Trophoblast cell (in vitro differentiated cells and primary cell): Measurements from ENCODE around the gene CTXND1.

Experiments
- DNase-seq, 2 donors: peaks; one replicate each; pipeline ENCODE4 v3.0.0-alpha.2; 2016
- H2AFZ ChIP-seq: 2 replicates; pipeline ENCODE4 v1.6.1; 2013; ENCODE audit warnings: low read length, moderate library complexity, mild to moderate bottlenecking; ENCODE audit not compliant: insufficient read depth, poor library complexity
- H2AK5ac ChIP-seq: 2 replicates; pipeline ENCODE4 v1.6.1; 2013; ENCODE audit warnings: mild to moderate bottlenecking, low read length
- H2BK120ac ChIP-seq: 2 replicates; pipeline ENCODE4 v1.6.1; 2013; ENCODE audit warnings: low read length, mild to moderate bottlenecking, moderate library complexity; ENCODE audit not compliant: insufficient read depth, poor library complexity
- H2BK12ac ChIP-seq: 2 replicates; pipeline ENCODE4 v1.6.1; 2013; ENCODE audit warnings: mild to moderate bottlenecking, low read length, moderate library complexity
- H2BK5ac ChIP-seq: 2 replicates; pipeline ENCODE4 v1.6.1; 2013; ENCODE audit warnings: low read length, low read depth, moderate library complexity, mild to moderate bottlenecking; ENCODE audit not compliant: poor library complexity
- H3K14ac ChIP-seq: 2 replicates; pipeline ENCODE4 v1.6.1; 2013; ENCODE audit warnings: mild to moderate bottlenecking, low read length
- H3K18ac ChIP-seq: 2 replicates; pipeline ENCODE4 v1.6.1; 2013; ENCODE audit warnings: mild to moderate bottlenecking, low read length
- H3K23ac ChIP-seq: 2 replicates; pipeline ENCODE4 v1.6.1; 2013; ENCODE audit warnings: low read length
- H3K27ac ChIP-seq: 2 replicates; pipeline ENCODE4 v1.5.1; 2013; ENCODE audit warnings: low read depth, mild to moderate bottlenecking, inconsistent platforms, low read length, moderate library complexity
- H3K27me3 ChIP-seq: 2 replicates; pipeline ENCODE4 v1.6.1; 2013; ENCODE audit warnings: inconsistent platforms, mild to moderate bottlenecking, low read length, moderate library complexity; ENCODE audit not compliant: insufficient read depth
- H3K36me3 ChIP-seq, 2 experiments: 1 replicate in 1 of 2; 2 replicates in 1 of 2; pipeline ENCODE4 v1.6.1; 2013; ENCODE audit warnings: low read length in 2 of 2, mild to moderate bottlenecking in 2 of 2, moderate library complexity in 1 of 2; ENCODE audit not compliant: insufficient read depth in 2 of 2, control insufficient read depth in 1 of 2
- H3K4ac ChIP-seq: 2 replicates; pipeline ENCODE4 v1.6.1; 2013; ENCODE audit warnings: low read depth, mild to moderate bottlenecking, low read length, moderate library complexity
- H3K4me1 ChIP-seq, 2 experiments: 1 replicate in 1 of 2; 2 replicates in 1 of 2; pipeline ENCODE4 v1.6.1; 2013; ENCODE audit warnings: low read length in 2 of 2, mild to moderate bottlenecking in 2 of 2, moderate library complexity in 1 of 2; ENCODE audit not compliant: insufficient read depth in 2 of 2, control insufficient read depth in 1 of 2
- H3K4me2 ChIP-seq: 2 replicates; pipeline ENCODE4 v1.6.1; 2013; ENCODE audit warnings: inconsistent platforms, mild to moderate bottlenecking, low read length, moderate library complexity
- H3K4me3 ChIP-seq: 2 replicates; pipeline ENCODE4 v1.5.1; 2013; ENCODE audit warnings: mild to moderate bottlenecking, low read depth, low read length, inconsistent platforms
- H3K79me1 ChIP-seq: one replicate; pipeline ENCODE4 v1.6.1; 2013; ENCODE audit warnings: low read length
- H3K79me2 ChIP-seq: 2 replicates; pipeline ENCODE4 v1.6.1; 2013; ENCODE audit warnings: low read length, mild to moderate bottlenecking; ENCODE audit not compliant: control insufficient read depth, insufficient read depth, poor library complexity
- H3K9ac ChIP-seq: 2 replicates; pipeline ENCODE4 v1.6.1; 2013; ENCODE audit warnings: mild to moderate bottlenecking, low read length
- H3K9me3 ChIP-seq: 2 replicates; pipeline ENCODE4 v1.6.1; 2013; ENCODE audit warnings: low read depth, mild to moderate bottlenecking, control low read depth, inconsistent platforms, low read length; ENCODE audit not compliant: insufficient read depth
- H4K12ac ChIP-seq: 2 replicates; pipeline ENCODE4 v1.6.1; 2013; ENCODE audit warnings: low read depth, mild to moderate bottlenecking, low read length, moderate library complexity
- H4K8ac ChIP-seq: 2 replicates; pipeline ENCODE4 v1.6.1; 2013; ENCODE audit warnings: low read depth, mild to moderate bottlenecking, low read length, moderate library complexity
- H4K91ac ChIP-seq: one replicate; pipeline ENCODE4 v1.6.1; 2013; ENCODE audit warnings: low read depth, mild to moderate bottlenecking, low read length, moderate library complexity
- WGBS: extraction: QIAGEN DNeasy Blood & Tissue Kit; methylation state at CpG from one replicate; pipeline ENCODE4 v1.1.7; 2013; ENCODE audit warnings: missing lambda C conversion rate; ENCODE audit not compliant: insufficient read length, insufficient coverage; ENCODE audit errors: extremely low coverage; 5-methylcytosine and 5-hydroxymethylcytosine counted together

CTXND1 gene

GRCh38 chr15:80170596-80170995, 81.4 kb downstream of the CTXND1 start:
- Histone ChIP-seq H2BK5ac (no peak overlapping the region), H4K8ac (no peak overlapping the region), H4K12ac (no peak overlapping the region), H2BK120ac (no peak overlapping the region), H4K91ac (no peak overlapping the region), H3K79me2 (no peaks in the 10 kb centered on the region), H3K4me1 (peaks cover 5 to 8% of the 10 kb centered on the region in 2 experiments), H2BK12ac (no peak overlapping the region), H2AFZ (no peak overlapping the region), H3K4me3 (no peak overlapping the region), H3K27ac (no peak overlapping the region), H3K18ac (no peak overlapping the region), H3K27me3 (no peaks in the 10 kb centered on the region), H3K36me3 (peaks cover 0 to 6% of the 10 kb centered on the region in 2 experiments), H3K4me2 (no peak overlapping the region), H3K9me3 (no peaks in the 10 kb centered on the region), H3K23ac (no peak overlapping the region), H3K4ac (no peak overlapping the region), H3K14ac (no peak overlapping the region), H3K9ac (no peak overlapping the region), H3K79me1 (no peaks in the 10 kb centered on the region), H2AK5ac (no peak overlapping the region)
- no peak for DNase-seq
- no CpG with 5 or more reads among the region's 2 CpGs for WGBS

- Histone ChIP-seq H3K14ac (no peak overlapping the region), H3K27me3 (no peaks in the 10 kb centered on the region), H3K4me3 (no peak overlapping the region), H2BK120ac (no peak overlapping the region), H4K12ac (no peak overlapping the region), H3K4me1 (peaks cover 5 to 8% of the 10 kb centered on the region in 2 experiments), H2BK5ac (no peak overlapping the region), H3K18ac (no peak overlapping the region), H3K9me3 (no peaks in the 10 kb centered on the region), H3K36me3 (peaks cover 0 to 2% of the 10 kb centered on the region in 2 experiments), H3K9ac (no peak overlapping the region), H4K8ac (no peak overlapping the region), H3K79me1 (no peaks in the 10 kb centered on the region), H3K4ac (no peak overlapping the region), H3K4me2 (no peak overlapping the region), H2BK12ac (no peak overlapping the region), H4K91ac (no peak overlapping the region), H2AK5ac (no peak overlapping the region), H3K27ac (no peak overlapping the region), H3K23ac (no peak overlapping the region), H3K79me2 (no peaks in the 10 kb centered on the region), H2AFZ (no peak overlapping the region)
- no CpG with 5 or more reads among the region's 12 CpGs for WGBS
- DNase-seq = no peak
These were observed 82.2 kb downstream of the CTXND1 start for GRCh38 chr15:80169768-80170357.

GRCh38 chr15:80168421-80168820, 83.6 kb downstream of the CTXND1 start:
- Histone ChIP-seq H3K79me1 (no peaks in the 10 kb centered on the region), H4K12ac (no peak overlapping the region), H2BK12ac (no peak overlapping the region), H3K14ac (peak overlapping the region; percentile 29), H3K4me3 (no peak overlapping the region), H3K23ac (no peak overlapping the region), H2BK120ac (peak overlapping the region; percentile 52), H4K91ac (peak overlapping the region; percentile 43), H3K4ac (no peak overlapping the region), H3K18ac (no peak overlapping the region), H2BK5ac (no peak overlapping the region), H2AK5ac (no peak overlapping the region), H3K4me1 (peaks cover 5 to 8% of the 10 kb centered on the region in 2 experiments), H3K27ac (no peak overlapping the region), H3K36me3 (peaks cover 0 to 2% of the 10 kb centered on the region in 2 experiments), H2AFZ (no peak overlapping the region), H3K9ac (no peak overlapping the region), H3K79me2 (no peaks in the 10 kb centered on the region), H3K4me2 (no peak overlapping the region), H3K9me3 (no peaks in the 10 kb centered on the region), H3K27me3 (no peaks in the 10 kb centered on the region), H4K8ac (peak overlapping the region; percentile 16)
- no peak for DNase-seq
- WGBS = no CpG with 5 or more reads among the region's 5 CpGs

- H3K4me1 ChIP-seq = peaks cover 5 to 7% of the 10 kb centered on the region in 2 experiments
- no peak overlapping the region for H3K23ac ChIP-seq
- no peak overlapping the region for H4K12ac ChIP-seq
- H3K4me2 ChIP-seq = no peak overlapping the region
- no peak overlapping the region for H3K14ac ChIP-seq
- H4K91ac ChIP-seq = peak overlapping the region; percentile 43
- H4K8ac ChIP-seq = no peak overlapping the region
- no peaks in the 10 kb centered on the region for H3K9me3 ChIP-seq
- peak overlapping the region; percentile 52 for H2BK120ac ChIP-seq
- H3K79me1 ChIP-seq = no peaks in the 10 kb centered on the region
- WGBS = no CpG with 5 or more reads among the region's 8 CpGs
- peaks cover 0 to 2% of the 10 kb centered on the region in 2 experiments for H3K36me3 ChIP-seq
- no peak overlapping the region for H2BK12ac ChIP-seq
- H2AFZ ChIP-seq = no peak overlapping the region
- no peak overlapping the region for H3K4ac ChIP-seq
- H2AK5ac ChIP-seq = no peak overlapping the region
- H3K27ac ChIP-seq = no peak overlapping the region
- no peak overlapping the region for H2BK5ac ChIP-seq
- H3K27me3 ChIP-seq = no peaks in the 10 kb centered on the region
- H3K18ac ChIP-seq = no peak overlapping the region
- no peaks in the 10 kb centered on the region for H3K79me2 ChIP-seq
- no peak overlapping the region for H3K9ac ChIP-seq
- DNase-seq = no peak
- H3K4me3 ChIP-seq = no peak overlapping the region
These were observed 84.1 kb downstream of the CTXND1 start for GRCh38 chr15:80167936-80168335.
